HepG2 (cell line): Measurements from ENCODE around the gene CAPN14.

Experiments
- ARNT ChIP-seq: fragments of 450-650 bp; IDR thresholded peaks from 2 replicates; pipeline ENCODE4 v1.6.1; 2017
- ZBTB7A ChIP-seq: sonication (generic); formaldehyde crosslinking; IDR thresholded peaks from 2 replicates; pipeline ENCODE4 v1.8.0; 2022; ENCODE audit warnings: mild to moderate bottlenecking, missing genetic modification reagents
- ZNF580 ChIP-seq: IDR thresholded peaks from 2 replicates; pipeline ENCODE4 v1.6.1; 2016; ENCODE audit warnings: low read depth, borderline replicate concordance
- ZNF839 ChIP-seq: sonication (generic); formaldehyde crosslinking; IDR thresholded peaks from 2 replicates; pipeline ENCODE4 v1.4.0; 2020; ENCODE audit warnings: missing genetic modification reagents, mild to moderate bottlenecking, borderline replicate concordance
- TF ChIP-seq, protein P1 (sequence below): sonication (generic); formaldehyde crosslinking; IDR thresholded peaks from 2 replicates; pipeline ENCODE4 v1.5.0; 2020; ENCODE audit warnings: mild to moderate bottlenecking, missing genetic modification reagents, moderate library complexity

GRCh38 chr2:31129375-31130171 lies 87.7 kb downstream of the CAPN14 start:
- TF ChIP-seq ARNT (no peak), ZNF580 (CRISPR knock-in tag) (no peak), ZBTB7A (no peak), ZNF839 (CRISPR knock-in tag) (no peak)
- TF ChIP-seq, protein P1, sequence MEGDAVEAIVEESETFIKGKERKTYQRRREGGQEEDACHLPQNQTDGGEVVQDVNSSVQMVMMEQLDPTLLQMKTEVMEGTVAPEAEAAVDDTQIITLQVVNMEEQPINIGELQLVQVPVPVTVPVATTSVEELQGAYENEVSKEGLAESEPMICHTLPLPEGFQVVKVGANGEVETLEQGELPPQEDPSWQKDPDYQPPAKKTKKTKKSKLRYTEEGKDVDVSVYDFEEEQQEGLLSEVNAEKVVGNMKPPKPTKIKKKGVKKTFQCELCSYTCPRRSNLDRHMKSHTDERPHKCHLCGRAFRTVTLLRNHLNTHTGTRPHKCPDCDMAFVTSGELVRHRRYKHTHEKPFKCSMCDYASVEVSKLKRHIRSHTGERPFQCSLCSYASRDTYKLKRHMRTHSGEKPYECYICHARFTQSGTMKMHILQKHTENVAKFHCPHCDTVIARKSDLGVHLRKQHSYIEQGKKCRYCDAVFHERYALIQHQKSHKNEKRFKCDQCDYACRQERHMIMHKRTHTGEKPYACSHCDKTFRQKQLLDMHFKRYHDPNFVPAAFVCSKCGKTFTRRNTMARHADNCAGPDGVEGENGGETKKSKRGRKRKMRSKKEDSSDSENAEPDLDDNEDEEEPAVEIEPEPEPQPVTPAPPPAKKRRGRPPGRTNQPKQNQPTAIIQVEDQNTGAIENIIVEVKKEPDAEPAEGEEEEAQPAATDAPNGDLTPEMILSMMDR (CRISPR knock-in tag), result no peak
